Measurements from ENCODE around the gene CCDC51. TPM values are rescaled to one million over a fixed set of nuclear protein-coding genes. Genes with fewer than 3 reads are reported as not detected.

The CCDC51 gene
- total and polyA plus RNA-seq, 2 of the 13 experiments (the other 11 are each of a cell fraction or from before 2014, with no cell fraction given), result 18.1 to 29.4 TPM

DNA sequence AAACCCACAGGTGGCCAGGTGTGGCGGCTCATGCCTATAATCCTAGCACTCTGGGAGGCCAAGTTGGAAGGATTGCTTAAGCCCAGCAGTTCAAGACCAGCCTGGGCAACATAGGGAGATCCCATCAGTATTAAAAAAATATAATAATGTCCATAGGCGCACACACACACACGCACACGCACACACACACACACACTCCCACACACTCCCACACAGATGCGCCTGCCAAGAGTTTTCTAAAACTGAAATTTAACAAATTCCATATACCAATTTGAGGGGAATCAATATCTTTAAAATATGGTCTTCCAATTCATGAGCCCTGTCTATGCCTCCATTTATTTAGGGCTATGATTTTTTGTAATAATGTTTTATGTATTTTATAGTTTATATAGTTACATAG lies 47.0 kb upstream of the CCDC51 start:
- no TSS peak for BruUV-seq (replicated peaks)
- no peak overlapping the region for H2AFZ ChIP-seq (ENCODE audit: low read length)
- ATAC-seq (no peak), FAIRE-seq (no peak), DNase-seq (ENCODE audit: low spot score) (no peak)
- H3K36me3 ChIP-seq (replicated peaks in 1 of 2; ENCODE audit: control insufficient read depth in 1 of 2, insufficient read depth in 2 of 2, low read length in 2 of 2), result no peaks in the 10 kb centered on the region
- no peaks in the 10 kb centered on the region for H3K27me3 ChIP-seq (ENCODE audit: control insufficient read depth in 1 of 2, insufficient read depth in 2 of 2, low read length in 2 of 2)
- no peak overlapping the region for H3K4me2 ChIP-seq (ENCODE audit: low read depth, low read length)
- H3K4me1 ChIP-seq (ENCODE audit: insufficient read depth, low read length), result peaks cover 12% of the 10 kb centered on the region; the same call in 1 of the 2 replicates
- H4K20me1 ChIP-seq (ENCODE audit: insufficient read depth, low read length), result no peaks in the 10 kb centered on the region
- no peaks in the 10 kb centered on the region for H3K79me2 ChIP-seq (ENCODE audit: insufficient read depth, low read length)
- H3K4me3 ChIP-seq (replicated peaks in 1 of 3; ENCODE audit: insufficient read depth in 1 of 3, low read depth in 2 of 3, low read length in 3 of 3), result no peak overlapping the region
- in situ Hi-C loops (cut with HindIII; ENCODE audit: extremely low pct_ligation_motif_present, low pct_unique_long_range_greater_than_20kb) (no loop called here), intact Hi-C loops (cut with micrococcal nuclease; ENCODE audit: unreplicated experiment) (no loop called here)
- ChIA-PET POLR2A (interaction anchor here (2.8 kb wide), 1 partner anchor 14 kb away, joined by 20 read pairs; no protein-coding TSS in a partner anchor), CTCF (ENCODE audit: low intra/inter-chr PET ratio, low total read pairs) (no interaction called here)
- 96% methylated on average over 5 of the region's 5 CpGs for WGBS (ENCODE audit: low lambda C conversion rate)
- no peak overlapping the region for H3K27ac ChIP-seq (ENCODE audit: extremely low read length, insufficient read depth, low read length)
- no peak overlapping the region for H3K9ac ChIP-seq (ENCODE audit: insufficient read depth, low read depth, low read length)
- H3K9me3 ChIP-seq (ENCODE audit: low read length), result no peaks in the 10 kb centered on the region
- TF ChIP-seq ZNF207 (IDR thresholded peaks at IDR 0.05; ENCODE audit: borderline replicate concordance), result no peak
- TF ChIP-seq KIAA2018 (CRISPR knock-in tag; IDR thresholded peaks at IDR 0.05; ENCODE audit: borderline replicate concordance), result no peak
- no peak for TF ChIP-seq ZFP36L2 (CRISPR knock-in tag; IDR thresholded peaks at IDR 0.05)
- TF ChIP-seq ZNF142 (CRISPR knock-in tag; IDR thresholded peaks at IDR 0.05), result no peak
- TF ChIP-seq ZBTB1 (CRISPR knock-in tag; IDR thresholded peaks at IDR 0.05; ENCODE audit: borderline replicate concordance), result no peak
- TF ChIP-seq CCAR2 (optimal IDR thresholded peaks at IDR 0.05; ENCODE audit: low read depth, low read length), result no peak
- TF ChIP-seq SMAD1 (CRISPR knock-in tag; IDR thresholded peaks at IDR 0.05; ENCODE audit: borderline replicate concordance, low read depth), result no peak
- no peak for TF ChIP-seq ARNT2 (CRISPR knock-in tag; IDR thresholded peaks at IDR 0.05; ENCODE audit: low read depth)
- no peak for TF ChIP-seq ZSCAN20 (CRISPR knock-in tag; IDR thresholded peaks at IDR 0.05; ENCODE audit: borderline replicate concordance)
- TF ChIP-seq YY1 (IDR thresholded peaks at IDR 0.05; ENCODE audit: insufficient read depth, insufficient replicate concordance, low read depth, low read length), result no peak
- TF ChIP-seq HNRNPLL (IDR thresholded peaks at IDR 0.05; ENCODE audit: low read depth, low read length, poor library complexity, severe bottlenecking), result no peak

Data from HepG2 (cell line).